ENCODE data around the gene ABLIM2. TPM values are rescaled to one million over a fixed set of nuclear protein-coding genes. Genes with fewer than 3 reads are reported as not detected.

ABLIM2 gene
- polyA plus RNA-seq, 2 of the 4 experiments (the other 2 are of a cell fraction), result 0.21 to 0.40 TPM

GRCh38 chr4:8061145-8061544 lies 97.5 kb downstream of the ABLIM2 start (continued):
- no peak for TF ChIP-seq FOSL2 (IDR thresholded peaks at IDR 0.05)
- no peak for TF ChIP-seq FOSL2 (CRISPR knock-in tag; IDR thresholded peaks at IDR 0.05)
- no peak for TF ChIP-seq TP53 (CRISPR knock-in tag; IDR thresholded peaks at IDR 0.05)

- no peak for DNase-seq (ENCODE audit: low read depth in 1 of 2, low spot score in 1 of 2)
- ChIA-PET CTCF (no interaction called here), POLR2A (no interaction called here)
- ATAC-seq, result no peak
- FAIRE-seq, result no peak
- WGBS (ENCODE audit: missing lambda C conversion rate), result 71% methylated on average over 14 of the region's 18 CpGs
- TF ChIP-seq HOXB13 (CRISPR knock-in tag; IDR thresholded peaks at IDR 0.05; ENCODE audit: low read depth) (no peak), EHF (CRISPR knock-in tag; IDR thresholded peaks at IDR 0.05) (no peak), CTCF (IDR thresholded peaks at IDR 0.05) (no peak), TP53 (CRISPR knock-in tag; IDR thresholded peaks at IDR 0.05) (no peak), KDM1A (IDR thresholded peaks at IDR 0.05; ENCODE audit: low read depth) (no peak), KDM5A (IDR thresholded peaks at IDR 0.05) (no peak), POLR2A (IDR thresholded peaks at IDR 0.05; ENCODE audit: low read length) (no peak), BCL3 (IDR thresholded peaks at IDR 0.05) (no peak), JUNB (IDR thresholded peaks at IDR 0.05) (no peak), CBX2 (IDR thresholded peaks at IDR 0.05; ENCODE audit: borderline replicate concordance, low read depth) (no peak), PHF8 (IDR thresholded peaks at IDR 0.05; ENCODE audit: borderline replicate concordance, low read depth) (no peak)
- H3K27ac ChIP-seq, result no peak overlapping the region
- H3K4me3 ChIP-seq, result no peak overlapping the region
- H3K4me2 ChIP-seq, result no peak overlapping the region
- peaks cover 27% of the 10 kb centered on the region for H3K9me3 ChIP-seq
- H3K4me1 ChIP-seq, result no peaks in the 10 kb centered on the region
Measured at GRCh38 chr4:8060632-8061031, 98.0 kb downstream of the ABLIM2 start.

GRCh38 chr4:8058031-8058479 lies 100.6 kb downstream of the ABLIM2 start:
- ATAC-seq, result no peak
- no peak for FAIRE-seq
- ChIA-PET POLR2A (no interaction called here), CTCF (no interaction called here)
- TF ChIP-seq MAZ (IDR thresholded peaks at IDR 0.05; ENCODE audit: borderline replicate concordance, low read depth, low read length), result no peak
- TF ChIP-seq ELK1 (IDR thresholded peaks at IDR 0.05; ENCODE audit: low read depth, low read length), result no peak
- no peak for TF ChIP-seq ZC3H11A (IDR thresholded peaks at IDR 0.05)
- no peak for TF ChIP-seq TP53 (CRISPR knock-in tag; IDR thresholded peaks at IDR 0.05)
- TF ChIP-seq FOSB (CRISPR knock-in tag; IDR thresholded peaks at IDR 0.05), result no peak
- TF ChIP-seq ATOH8 (CRISPR knock-in tag; IDR thresholded peaks at IDR 0.05; ENCODE audit: low read depth), result no peak
- TF ChIP-seq CHD4 (IDR thresholded peaks at IDR 0.05; ENCODE audit: borderline replicate concordance), result no peak
- no peak for TF ChIP-seq SREBF2 (IDR thresholded peaks at IDR 0.05)
- no peak for TF ChIP-seq RARB (CRISPR knock-in tag; IDR thresholded peaks at IDR 0.05)
- Histone ChIP-seq H3K4me2 (no peak overlapping the region), H3K4me3 (no peak overlapping the region), H3K4me1 (no peaks in the 10 kb centered on the region), H3K27ac (no peak overlapping the region), H3K9me3 (peaks cover 15% of the 10 kb centered on the region)
- no peak for DNase-seq (ENCODE audit: low read depth in 1 of 2, low spot score in 1 of 2)
- WGBS (ENCODE audit: missing lambda C conversion rate), result 52% methylated on average over 4 of the region's 18 CpGs
